LNCaP clone FGC (cell line): ENCODE results near the gene CAPN3.
A peak's percentile ranks its signal among the peaks of the same experiment; 100 is the strongest.

Experiments used
- DNase-seq: peaks from one replicate; pipeline ENCODE4 v3.0.0-alpha.2; 2011; ENCODE audit warnings: low read depth
- H3K4me3 ChIP-seq: 2 replicates; pipeline ENCODE4 v1.5.1; 2011; ENCODE audit warnings: mild to moderate bottlenecking, low read depth, low read length, control low read depth
- CTCF ChIP-seq: IDR thresholded peaks from 2 replicates; pipeline ENCODE4 v1.5.1; 2012; ENCODE audit warnings: mild to moderate bottlenecking; ENCODE audit not compliant: control insufficient read depth, insufficient read depth; ENCODE audit errors: extremely low read depth

The CAPN3 gene

DNA sequence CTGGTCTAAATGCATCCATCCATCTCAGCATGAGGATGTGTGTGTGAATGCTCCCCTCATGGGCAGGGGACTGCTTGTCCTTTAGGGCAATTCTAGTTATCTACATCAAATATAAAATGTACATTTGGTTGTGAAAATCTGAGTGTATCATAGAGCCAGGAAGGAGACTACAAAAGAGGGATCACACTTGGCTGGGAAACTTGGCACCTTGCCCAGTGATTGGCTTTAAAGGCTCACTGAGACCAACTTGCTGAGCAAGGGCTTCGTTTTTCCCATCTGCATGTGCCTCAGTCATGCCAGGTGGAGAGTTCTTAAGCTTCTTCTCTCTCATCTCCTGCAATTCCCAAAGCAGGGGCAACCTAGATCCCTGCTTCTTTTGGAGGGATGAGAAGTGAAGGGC is 5.2 kb downstream of the CAPN3 start:
- H3K4me3 ChIP-seq = no peak overlapping the region
- no peak for TF ChIP-seq CTCF
- no peak for DNase-seq

GRCh38 chr15:42365921-42366550 is 6.7 kb downstream of the CAPN3 start:
- DNase-seq = no peak
- no peak for TF ChIP-seq CTCF
- H3K4me3 ChIP-seq = no peak overlapping the region

GRCh38 chr15:42367041-42367440 is 7.7 kb downstream of the CAPN3 start:
- H3K4me3 ChIP-seq = no peak overlapping the region
- DNase-seq = no peak
- TF ChIP-seq CTCF = no peak

- H3K4me3 ChIP-seq = no peak overlapping the region
- TF ChIP-seq CTCF = no peak
- no peak for DNase-seq
Measured at GRCh38 chr15:42368096-42368495, 8.8 kb downstream of the CAPN3 start.

DNA sequence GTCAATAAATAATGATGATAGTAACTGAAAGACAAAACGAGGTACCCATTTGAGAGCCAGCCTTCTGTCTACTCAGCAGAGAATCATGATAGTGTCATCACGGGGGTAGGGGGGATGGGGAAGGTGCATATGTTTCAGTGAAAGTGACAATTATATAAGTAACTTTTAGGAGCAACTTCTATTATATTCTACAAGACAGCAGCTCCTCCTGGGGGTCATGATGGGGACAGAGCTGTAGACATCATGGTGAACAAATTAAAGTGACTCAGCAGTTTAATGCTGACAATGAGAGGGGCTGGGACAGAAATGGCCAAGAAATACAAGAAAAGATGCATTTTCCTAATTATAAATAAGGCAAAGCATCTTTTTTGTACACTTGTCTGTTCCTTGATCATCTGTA is 11.8 kb downstream of the CAPN3 start:
- no peak for DNase-seq
- H3K4me3 ChIP-seq = no peak overlapping the region
- peak; percentile 30; the same call in 1 of the 2 replicates for TF ChIP-seq CTCF

DNA sequence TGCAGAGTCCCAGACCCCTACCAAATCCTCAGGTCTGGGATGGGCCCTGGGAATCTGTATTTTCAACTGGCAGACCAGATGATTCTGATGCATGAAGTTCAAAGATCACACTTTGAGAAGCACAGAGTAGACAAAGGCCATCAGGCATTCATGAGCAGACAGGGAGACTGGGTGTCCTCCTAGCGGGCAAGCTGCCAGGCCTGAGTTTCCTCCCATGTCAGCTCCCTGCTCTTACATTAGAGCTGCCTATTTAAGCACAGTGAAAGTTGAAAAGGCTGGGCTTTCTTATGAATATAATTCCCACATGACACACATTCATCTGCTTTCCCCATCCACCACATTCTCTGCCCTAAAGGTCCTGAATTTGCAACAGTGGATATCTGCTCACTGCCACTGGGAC is 14.0 kb downstream of the CAPN3 start:
- H3K4me3 ChIP-seq = no peak overlapping the region
- DNase-seq = no peak
- no peak for TF ChIP-seq CTCF

DNA sequence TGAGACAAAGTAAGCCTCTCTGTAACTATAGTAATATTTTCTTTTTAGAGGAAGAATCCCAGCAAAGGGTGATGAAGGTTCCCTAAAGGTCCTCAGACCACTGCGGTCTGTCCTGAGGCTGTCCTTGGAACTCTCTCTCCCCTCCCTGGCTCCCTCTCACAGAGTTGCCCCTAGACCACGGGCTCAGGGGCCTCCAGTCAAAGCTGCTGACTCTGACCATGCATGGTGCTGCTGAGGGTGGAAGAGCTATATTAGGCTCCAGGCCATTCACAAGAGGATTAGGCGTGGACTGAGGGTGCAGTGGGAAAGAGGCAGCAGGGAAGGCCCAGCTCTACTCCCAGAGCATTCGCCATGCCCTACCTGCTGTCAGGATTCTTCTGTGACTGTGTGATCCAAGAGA is 14.6 kb downstream of the CAPN3 start:
- no peak for DNase-seq
- no peak overlapping the region for H3K4me3 ChIP-seq
- TF ChIP-seq CTCF = no peak
